IPS-NIHi7 (cell line): ENCODE data around the gene EFCAB3.
"Not testable (repeated sequence)": the region's sequence is repeated elsewhere in the genome, so short reads cannot be mapped to it uniquely, and the experiment has no call there.

ENCODE experiments used
- DNase-seq: peaks from one replicate; pipeline ENCODE4 v3.0.0; 2012; ENCODE audit warnings: mixed read lengths; ENCODE audit errors: extremely low spot score

The EFCAB3 gene

DNA sequence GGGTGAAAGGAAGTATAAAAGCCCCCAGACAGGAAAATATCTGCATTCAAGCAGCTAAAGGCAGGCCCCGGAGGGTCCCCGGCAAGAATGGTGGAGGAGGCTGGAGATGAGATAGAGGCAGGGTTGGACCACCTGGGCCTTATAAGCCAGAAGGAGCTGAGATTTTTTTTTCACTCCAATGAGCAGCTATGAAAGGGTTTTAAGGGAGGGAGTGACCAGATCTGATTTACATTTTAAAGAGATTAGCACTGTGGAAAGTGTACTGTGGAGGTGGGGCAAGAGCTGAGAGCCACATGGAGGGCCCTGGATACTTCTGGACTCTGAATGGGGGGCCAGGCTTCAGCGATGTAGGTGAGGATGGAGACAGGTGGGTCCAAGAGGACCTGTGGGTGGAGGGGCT lies 84.1 kb downstream of the EFCAB3 start:
- not testable (repeated sequence) for DNase-seq

DNA sequence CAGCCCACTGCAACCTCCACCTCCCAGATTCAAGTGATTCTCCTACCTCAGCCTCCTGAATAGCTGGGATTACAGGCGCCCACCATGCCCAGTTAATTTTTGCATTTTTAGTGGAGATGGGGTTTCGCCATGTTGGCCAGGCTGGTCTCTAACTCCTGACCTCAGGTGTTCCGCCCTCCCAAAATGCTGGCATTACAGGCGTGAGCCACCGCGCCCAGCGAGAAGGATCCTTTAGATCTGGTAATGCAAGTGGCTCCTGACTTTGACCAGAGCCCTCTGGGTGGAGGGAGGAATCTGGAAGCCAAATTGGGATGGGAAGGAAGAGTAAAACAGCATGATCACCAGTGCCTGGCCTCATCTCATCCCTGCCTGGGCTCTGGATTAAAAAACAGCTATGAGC lies 84.9 kb downstream of the EFCAB3 start:
- not testable (repeated sequence) for DNase-seq
